Amniotic epithelial cell (primary cell): ENCODE results near the gene TJP3.

Source experiments
- DNase-seq: peaks from one replicate; pipeline ENCODE4 v3.0.0-alpha.2; 2010; ENCODE audit warnings: low read depth

The TJP3 gene

DNA sequence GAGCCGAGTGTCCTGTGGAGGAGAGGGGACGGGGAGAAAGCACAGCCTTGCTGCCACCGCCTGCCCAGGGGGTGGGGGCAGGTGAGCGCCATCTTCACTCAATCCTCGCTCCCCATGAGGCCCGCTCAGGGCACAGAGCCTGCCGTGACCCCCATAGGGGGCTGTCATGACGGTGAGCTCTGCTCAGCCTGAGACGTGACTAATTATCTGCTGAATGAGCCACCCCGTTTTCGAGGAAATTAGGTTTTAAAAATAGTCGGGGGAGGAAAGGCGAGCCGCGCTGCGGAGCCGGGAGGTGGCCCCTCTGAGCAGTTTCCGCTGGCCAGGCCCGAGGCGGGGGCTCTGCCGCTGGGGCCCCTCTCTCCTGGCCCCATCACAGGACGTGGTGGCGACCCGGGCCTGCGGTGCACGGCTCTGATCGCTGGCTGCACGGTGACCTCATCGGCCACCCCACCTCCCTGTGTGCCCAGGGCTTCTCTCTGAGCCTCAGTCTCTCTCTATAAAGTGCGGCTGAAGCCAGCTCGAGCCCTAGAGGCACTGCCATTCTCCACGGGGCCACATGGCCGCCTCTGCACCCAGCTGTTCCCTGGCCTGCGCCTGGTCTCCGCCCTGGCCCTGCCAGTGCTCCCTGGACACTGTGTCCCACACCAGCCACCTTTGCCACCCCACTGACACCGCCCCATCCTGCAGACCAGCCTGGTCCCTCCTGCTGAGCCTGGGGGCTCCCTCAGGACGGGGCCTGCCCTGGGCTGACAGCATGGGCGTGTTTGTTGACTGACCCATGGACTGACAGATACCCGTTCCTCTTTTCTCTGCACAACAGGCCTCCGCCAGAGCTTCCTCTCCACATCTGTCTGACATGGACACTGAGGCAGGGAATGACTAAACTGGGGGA is 36.3 kb upstream of the TJP3 start:
- peak; percentile 33 for DNase-seq

DNA sequence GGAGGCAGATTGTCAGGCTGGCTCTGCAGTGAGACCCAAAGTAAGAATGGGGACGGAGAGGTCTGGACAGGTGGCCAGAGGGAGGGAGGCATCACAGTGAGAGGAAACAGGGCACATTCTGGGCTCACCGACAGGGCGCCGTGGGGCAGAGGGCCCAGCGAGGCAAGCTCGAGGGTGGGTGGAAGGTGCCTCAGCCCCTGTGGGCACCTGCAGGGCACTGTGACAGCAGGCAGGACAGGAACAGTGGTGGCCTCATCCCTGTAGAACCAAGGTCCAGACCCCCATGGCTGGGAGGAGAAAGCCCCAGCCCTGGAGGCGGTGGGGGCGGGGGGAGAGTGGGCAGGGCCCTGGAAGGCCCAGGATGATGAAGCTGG is 35.6 kb upstream of the TJP3 start:
- no peak for DNase-seq

DNA sequence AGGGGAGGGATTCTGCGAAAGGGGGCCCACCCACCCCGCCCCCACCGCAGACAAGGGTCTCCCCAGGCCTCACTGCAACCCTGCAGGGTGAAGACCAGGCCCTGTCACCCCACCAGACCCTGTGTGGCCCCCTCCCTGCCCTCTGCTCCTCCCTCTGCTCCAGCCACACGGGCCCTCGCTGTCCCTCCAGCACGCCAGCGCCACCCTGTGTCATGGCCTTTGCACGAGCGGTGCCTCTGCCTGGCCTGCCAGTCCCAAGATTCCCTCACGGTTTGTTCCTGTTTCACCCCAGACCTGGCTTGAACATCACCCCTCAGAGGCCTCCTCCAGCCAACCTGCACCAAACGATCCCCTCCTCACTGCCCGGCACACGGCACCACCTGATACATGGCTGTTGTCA is 35.2 kb upstream of the TJP3 start:
- no peak for DNase-seq

DNA sequence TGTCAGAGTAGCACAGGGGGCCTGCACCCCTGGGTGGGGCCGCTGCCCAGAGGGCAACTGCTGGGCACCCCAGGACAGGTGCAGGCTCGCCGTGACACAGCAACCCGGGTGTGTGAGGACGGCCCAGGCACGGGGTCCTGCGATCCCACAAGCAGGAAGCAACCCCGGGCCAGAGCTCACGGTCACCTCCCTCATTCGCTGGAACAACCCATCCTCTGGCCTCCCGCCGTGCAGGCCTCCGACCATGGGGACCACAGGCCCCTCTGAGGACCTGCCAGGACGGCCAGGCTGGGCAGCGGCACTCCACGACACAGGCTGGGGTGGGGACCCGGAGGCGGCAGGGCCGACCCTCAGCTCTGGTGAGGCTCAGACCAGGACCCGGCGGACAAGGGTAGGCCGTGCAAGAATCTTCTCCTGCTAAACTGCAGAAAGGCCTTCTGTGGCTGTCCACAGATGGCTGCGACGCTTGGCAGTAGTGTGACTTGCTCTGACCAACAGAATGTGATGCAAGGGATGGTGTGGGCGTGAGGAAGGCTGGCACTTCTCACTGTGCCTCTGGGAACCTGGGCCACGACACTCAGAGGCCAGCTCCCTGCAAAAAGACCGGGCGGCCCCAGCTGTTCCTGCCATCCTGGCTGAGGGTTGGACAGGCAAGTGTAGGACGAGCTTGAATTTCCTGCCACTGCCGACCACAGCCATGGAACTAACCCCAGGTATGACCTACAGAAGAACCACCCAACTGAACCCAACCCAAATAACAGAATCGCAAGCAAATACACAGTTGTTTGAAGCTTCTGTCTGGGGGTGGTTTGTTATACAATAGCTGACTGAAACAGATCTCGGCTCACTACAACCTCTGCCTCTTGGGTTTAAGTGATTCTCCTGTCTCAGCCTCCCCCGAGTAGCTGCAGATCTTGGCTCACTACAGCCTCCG is 34.4 kb upstream of the TJP3 start:
- no peak for DNase-seq

DNA sequence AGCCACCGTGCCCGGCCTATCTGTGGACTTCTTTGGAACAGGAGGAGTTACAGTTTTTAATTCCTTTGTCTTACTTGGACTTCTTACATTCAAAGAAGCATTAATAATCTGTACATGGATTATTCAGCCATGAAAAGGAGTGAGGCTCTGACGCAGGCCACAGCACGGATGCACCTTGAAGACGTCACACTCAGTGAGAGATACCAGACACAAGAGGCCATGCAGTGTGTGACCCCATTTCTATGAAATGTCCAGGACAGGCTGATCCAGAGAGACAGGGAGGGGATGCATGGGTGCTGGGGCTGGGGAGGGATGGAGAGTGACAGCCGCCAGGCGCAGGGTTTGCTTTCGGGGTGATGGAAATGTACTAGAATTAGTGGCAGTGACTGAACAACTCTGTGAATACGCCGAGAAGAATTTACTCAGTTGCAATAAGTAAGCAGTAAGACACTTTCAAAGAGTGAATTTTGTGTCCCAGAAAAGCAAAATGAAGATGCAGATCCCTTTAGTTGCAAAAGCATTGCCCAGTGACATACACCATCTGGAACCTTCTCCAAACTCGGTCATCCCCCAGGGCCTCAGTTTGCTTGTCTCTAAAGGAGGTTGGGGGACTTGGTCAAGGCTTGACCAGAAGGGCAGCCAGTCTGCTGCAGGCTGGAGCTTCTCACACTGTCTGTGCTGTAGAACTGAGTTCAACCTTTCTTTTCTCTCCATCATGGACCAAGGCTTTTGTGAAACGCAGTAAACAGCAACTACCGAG is 33.2 kb upstream of the TJP3 start:
- no peak for DNase-seq

DNA sequence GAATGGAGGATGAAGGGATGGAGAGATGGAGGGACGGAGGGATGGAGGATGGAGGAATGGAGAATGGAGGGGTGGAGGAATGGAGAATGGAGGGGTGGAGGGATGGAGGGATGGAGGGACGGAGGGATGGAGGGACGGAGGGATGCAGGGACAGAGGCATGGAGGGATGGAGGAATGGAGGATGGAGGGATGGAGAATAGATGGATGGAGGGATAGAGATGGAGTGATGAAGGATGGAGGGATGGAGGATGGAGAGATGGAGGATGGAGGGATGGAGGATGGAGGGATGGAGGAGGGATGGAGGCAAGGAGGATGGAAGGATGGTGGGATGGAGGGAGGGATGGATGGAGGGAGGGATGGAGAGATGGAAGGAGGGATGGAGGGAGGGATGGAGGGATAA is 30.0 kb upstream of the TJP3 start:
- DNase-seq: no peak

DNA sequence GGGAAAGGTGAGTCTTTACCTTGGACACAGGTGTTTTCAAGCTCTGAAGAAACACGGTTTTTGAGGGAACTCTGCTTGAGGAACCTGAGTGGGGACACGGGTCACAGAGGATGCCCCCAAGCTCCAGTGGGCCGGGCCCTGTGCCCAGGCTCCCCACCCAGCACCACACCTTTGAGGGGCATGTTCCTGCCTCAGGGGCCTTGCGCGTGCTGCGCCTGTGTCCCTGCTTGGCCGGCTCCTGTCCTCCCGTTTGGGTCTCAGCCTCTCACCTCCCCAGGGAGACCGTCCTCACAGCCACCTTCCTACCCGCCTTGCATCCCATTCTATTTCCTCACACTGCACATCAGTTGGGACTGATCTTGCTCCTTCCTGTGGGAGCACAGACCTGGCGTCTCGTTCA is 29.0 kb upstream of the TJP3 start:
- no peak for DNase-seq

DNA sequence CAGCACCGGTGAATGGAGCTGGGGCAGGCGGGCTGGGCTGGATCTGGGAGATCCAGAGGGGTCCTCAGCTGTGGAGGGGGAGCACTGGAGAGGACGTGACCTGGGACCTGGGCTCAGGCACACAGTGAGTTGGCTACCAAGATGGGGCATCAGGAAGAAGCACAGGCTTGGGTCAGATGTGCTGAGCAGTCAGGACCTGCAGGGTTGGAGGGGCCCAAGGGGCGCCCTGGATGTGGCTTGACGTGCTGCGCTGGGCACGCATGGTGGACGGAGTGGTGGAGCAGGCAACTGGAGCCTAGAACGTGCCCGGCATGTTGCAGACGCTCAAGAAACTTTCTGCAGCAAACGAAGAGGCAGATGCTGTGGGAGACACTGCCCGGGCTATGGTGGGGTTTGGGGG is 28.6 kb upstream of the TJP3 start:
- DNase-seq: no peak

DNA sequence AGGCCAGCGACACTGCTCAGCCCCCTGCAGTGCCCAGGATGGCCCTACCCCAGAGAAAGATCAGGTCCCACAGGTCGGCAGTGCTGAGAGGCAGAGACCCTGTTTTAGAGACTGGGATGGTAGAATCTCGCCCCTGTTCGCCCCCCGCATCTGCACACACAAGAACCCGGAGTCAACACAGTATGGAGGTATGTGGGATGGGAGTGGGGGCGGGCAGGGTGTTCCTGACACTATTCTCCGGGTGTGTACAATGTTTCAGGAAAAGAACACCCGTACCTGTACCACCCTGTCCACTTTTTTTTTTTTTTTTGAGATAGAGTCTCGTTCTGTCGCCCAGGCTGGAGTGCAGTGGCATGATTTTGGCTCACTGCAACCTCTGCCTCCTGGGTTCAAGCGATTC is 27.2 kb upstream of the TJP3 start:
- no peak for DNase-seq

DNA sequence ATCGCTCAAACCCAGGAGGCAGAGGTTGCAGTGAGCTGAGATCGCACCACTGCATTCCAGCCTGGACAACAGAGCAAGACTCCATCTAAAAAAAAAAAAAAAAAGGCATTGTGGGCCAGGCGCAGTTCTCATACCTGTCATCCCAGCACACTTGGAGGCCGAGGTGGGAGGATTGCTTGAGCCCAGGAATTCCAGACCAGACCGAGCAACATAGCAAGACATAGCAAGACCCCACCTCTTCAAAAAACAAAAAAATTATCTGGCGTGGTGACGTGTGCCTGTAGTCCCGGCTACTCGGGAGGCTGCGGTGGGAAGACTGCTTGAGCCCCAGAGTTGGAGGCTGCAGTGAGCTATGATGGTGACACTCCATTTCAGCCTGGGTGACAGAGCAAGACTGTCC is 25.9 kb upstream of the TJP3 start:
- no peak for DNase-seq

DNA sequence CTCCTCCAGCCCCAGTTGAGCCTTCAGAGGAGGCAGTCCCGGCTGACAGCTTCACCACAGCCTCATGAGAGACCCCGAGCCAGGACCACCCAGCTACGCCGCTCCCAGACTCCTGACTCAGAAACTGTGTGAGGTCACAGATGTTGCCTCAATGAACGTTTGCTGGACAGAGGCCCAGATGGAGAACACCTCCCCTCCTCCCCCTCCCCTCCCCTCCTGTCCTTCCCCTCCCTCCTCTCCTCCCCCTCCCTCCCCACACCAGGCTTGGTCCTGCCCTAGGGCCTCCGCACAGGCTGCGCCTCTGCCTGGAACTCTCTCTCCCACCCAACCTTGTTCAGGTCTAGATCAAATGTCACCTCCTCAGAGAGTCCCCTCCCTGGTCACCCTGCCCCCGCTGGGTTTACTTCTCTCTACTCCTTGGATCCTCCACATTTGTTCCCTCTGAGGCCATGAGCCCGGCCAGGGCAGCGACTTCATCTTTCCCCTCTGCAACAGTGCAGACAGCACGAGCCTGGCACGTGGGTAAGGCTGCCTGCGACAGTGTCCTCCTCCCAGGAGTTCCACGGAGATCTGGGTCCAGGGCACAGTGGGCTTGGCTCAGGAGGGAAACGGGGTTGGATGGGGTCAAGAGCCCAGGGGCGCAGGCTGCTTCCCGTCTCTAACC is 25.3 kb upstream of the TJP3 start:
- peak; percentile 91 for DNase-seq

DNA sequence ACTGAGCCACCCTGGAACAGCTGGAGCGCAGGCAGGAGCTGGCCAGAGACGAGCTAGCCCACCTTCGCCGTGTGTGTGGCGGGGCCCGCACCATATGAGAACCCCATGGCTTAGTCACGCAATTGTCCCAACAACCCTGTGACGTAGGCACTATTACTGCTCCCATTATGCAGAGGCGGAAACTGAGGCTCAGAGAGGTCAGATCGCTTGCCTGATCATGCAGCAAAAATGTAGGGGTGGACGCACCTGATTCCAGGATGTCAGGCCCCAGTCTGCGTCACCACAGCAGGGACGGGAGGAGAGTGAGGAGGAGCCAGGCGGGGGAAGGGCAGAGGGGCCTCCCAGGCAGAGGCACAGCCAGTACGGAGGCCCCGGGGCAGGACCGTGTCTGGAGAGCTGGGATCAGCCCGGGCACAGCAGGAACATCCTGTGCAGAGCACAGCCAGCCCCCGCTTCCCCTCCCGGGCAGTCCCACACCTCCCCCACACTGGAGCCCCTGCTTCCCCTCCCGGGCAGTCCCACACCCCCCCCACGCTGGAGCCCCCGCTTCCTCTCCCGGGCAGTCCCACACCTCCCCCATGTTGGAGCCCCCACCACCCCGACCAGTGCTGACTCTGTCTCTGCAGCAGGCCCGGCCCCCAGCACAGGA is 24.7 kb upstream of the TJP3 start:
- peak; percentile 90 for DNase-seq

DNA sequence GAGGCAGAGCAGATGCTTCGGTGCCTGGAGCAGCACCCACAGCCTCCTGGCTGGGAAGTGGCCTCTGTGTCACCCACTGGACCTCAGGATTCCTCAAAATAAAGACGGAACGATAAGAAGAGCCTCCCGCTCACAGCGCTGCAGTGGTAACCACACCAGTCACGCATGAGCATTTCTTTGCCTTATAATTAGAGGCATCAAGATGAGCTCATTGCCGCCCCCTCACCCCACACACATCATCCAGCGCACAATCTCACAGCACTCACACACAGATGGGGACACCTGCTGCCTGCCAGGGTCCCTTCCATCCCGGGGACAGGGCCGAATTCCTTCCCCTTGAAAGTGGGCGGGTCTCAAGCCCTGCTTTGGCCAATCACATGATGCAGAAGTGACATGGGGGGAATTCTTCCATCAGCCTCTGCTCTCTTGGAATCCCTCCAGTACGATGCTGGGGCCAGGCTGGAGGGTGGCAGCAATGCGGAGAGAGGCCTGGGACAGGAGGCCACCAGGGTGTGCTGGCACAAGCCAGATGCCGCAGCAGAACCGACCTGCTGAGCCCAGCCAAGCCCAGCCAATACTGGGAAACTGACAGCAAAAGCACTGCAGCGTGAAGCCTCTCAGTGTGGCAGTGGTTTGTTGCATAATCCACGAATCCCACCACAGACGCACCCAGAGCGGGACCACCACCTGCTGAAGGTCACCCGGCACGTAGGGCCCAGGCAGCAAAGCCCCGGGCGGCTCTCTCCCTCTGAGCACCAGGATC is 23.9 kb upstream of the TJP3 start:
- DNase-seq: peak; percentile 85

DNA sequence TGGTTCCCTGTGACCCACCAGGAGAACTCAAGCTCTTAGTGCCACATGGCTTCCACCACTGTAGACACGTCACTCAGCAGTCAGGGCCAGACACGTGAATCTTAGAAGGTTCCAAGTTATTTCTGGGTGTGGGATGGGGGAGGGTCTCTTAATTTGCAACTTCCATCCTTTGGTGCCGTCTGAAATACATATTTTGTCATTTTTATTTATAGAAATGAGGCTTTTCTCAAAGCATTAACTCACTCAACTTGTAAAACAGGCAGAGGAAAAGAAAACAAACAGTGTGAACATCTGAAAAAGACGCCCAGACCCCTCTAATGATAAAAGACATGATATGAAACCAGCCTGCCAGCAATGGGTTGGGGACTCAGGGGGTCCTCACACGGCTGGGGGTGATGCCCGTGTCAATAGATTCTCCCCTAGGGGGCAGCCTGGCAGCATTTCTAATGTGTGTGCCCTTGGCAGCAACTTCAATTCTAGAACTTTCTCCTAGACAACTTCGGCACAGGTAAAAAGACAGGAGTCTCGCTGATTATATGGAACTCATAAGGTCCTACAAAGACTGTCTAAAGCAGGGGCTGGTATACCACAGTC is 23.3 kb upstream of the TJP3 start:
- DNase-seq: no peak

DNA sequence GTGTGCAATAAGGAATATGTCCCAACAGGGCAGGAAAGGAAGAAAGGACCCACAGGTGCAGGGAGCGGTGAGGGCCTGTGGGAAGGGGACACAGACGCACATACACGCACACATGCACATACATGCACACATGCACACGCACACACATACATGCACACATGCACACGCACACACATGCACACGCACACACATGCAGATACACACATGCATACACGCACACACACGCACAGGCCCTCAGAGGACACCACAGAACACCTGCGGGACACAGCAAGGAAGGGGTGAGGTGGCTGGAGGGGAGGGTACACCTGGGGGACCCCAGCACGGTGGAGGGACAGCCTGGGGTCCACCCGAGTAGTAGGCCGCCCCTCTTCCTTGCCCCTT is 20.8 kb upstream of the TJP3 start:
- no peak for DNase-seq

DNA sequence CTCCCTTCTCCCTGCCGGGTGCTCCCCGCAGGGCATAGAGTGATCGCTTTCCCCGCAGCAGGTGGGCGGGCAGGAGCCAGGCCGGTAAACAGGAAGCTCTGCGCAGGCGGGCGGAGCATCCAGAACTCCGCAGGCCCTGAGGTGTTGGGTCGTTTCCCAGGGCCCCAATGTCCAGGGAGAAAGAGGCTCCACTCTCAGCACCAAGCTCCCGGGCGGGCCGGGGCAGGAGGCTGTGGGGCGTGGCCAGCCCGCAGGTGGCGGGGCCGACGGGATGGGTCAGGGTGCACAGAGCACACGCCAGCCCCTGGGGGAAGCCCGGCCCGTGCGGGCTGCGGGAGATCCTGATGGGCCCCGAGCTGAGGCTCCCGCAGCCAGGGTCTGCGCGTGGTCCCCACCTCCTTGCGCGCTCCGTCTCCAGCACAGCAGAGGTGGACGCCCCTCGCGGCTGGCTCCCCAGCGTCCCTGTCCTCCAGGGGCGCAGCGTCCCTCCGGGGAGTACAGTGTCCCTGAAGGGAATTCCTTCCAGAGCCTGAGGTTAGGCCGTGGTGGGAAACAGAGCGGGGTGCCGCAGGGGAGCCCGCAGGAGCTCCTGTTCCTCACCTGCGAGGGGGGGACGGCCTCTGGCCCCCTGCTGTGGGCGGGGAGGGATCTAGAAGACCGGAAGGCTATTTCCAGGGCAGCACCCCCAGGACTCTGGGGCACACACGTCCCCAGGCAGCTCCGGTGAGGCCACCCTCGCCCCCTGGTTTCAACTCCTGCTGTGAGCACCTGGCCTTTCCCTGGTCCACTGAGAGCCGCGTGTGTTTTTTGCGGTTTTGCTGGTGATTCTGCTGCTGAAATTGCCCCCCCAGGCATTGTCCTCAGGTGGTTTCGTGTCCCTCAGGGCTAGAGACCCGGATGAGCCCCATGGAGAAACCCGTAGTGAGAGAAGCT is 20.1 kb upstream of the TJP3 start:
- DNase-seq: no peak

DNA sequence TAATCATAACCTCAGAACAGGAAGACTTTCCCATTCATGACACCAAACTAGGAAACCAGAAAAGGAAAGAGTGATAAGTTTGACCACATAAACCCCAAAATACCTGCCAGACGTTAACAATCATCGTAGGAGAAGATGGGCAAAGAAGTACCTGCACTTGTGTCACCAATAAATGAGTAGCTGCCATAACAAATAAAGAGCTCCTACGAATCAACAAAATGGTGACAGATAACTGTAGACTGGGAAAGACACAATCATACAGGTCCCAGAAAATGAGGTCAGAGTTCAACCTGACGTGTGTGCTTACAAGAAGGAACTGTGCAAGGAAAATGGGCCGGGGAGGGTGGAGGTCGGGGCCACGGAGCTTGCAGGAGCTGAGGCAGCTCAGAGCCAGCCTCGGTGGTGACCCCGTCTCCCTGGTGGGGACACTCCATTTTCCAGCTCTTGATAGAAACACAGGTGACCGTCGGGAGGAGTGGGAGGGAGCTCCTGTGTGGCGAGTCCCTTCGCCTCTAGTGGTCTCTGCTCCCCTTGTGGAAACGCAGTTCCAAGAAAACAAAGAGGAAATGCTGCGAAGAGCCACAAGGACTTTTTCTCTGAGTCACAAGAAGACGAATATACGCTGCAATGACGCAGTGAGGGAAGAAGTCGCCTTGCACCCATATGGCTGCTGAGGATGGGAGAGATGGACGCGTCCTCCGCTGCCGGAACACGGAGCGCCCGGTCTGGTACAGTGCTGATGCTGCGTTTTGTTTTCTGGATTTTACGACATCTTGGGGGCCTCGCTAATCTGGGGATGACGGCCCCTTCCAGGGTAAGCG is 17.4 kb upstream of the TJP3 start:
- no peak for DNase-seq

DNA sequence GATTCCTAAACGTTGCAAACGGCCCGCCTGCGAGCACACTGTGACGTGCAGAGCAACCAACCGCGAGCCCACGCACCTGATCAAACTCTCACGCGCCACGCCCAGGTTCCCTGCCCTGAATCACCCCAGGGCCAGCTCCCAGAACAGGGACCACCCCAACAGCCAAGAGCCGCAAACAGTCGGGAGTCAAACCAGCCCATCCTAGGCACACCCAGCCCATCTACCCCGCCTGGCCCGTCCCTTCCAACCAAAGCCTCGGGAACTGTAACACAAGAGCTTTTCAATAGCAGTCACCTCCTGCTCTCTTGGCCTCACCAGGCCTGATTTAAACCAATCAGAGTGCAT is 16.8 kb upstream of the TJP3 start:
- DNase-seq: no peak
